Measurements from ENCODE around the gene CCND1.

CCND1 gene

DNA sequence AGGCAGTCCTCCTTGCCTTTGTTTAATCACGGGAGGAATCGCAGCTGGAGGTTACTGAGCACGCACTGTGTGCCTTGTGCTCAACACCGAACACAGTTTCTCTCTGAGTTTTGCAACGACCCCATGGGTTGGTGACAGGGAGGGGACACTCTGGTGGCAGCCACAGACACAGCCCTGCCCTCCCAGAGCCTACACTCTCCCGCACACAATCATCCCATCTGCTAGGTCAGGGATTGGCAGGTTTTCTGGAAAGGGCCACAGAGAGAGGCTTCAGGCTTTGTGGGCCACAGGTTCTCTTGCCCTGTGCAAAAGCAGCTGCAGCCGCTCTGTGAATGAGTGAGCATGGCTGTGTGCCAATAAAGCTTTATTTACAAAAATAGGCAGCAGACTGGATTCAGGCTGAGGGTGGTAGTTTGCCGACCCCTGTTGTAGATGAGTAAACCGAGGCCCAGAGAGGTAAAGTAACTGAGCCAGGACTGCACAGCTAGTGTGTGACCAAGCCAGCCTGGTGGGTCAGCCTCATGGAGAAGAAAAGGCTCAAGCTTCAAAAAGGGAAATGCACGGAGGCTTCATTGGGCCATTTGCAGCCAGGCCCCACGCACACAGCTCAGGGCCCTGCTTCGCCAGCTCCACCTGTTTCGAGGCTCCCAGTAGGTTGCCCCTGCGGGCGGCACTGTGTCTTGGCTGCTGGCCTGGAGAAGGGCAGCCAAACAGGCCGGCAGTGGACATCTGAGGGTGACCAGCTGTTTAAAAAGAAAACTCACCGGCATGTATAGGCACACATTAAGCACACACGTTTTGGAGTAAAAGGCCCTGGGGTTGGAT lies 17.9 kb downstream of the CCND1 start:
- no peak for TF ChIP-seq GATA2 (IDR thresholded peaks at IDR 0.05; ENCODE audit: low read depth, low read length)
- no peak for TF ChIP-seq GATA3 (IDR thresholded peaks at IDR 0.05; ENCODE audit: low read depth, low read length)

DNA sequence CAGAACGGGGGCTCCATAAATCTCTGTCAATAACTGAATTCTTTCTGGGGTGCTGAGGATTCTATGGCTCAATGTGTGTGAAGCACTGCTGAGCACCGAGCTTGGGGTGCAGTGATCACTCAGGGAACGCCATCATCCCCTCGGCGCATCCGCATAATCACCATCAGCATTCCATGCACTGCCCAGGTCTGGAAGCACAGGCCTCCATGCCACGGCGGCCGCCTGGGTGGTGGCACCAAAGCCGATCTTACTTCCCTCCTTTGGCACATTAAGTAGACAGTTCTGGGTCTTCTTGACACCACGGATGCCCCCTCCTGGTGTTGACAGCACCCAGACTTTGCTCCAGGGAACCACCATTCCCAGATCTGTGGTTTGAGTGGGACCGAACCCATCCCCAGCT lies 18.6 kb downstream of the CCND1 start:
- no peak for TF ChIP-seq GATA3 (IDR thresholded peaks at IDR 0.05; ENCODE audit: low read depth, low read length)
- no peak for TF ChIP-seq GATA2 (IDR thresholded peaks at IDR 0.05; ENCODE audit: low read depth, low read length)

- TF ChIP-seq GATA3 (IDR thresholded peaks at IDR 0.05; ENCODE audit: low read depth, low read length) = no peak
- no peak for TF ChIP-seq GATA2 (IDR thresholded peaks at IDR 0.05; ENCODE audit: low read depth, low read length)
These were observed 19.1 kb downstream of the CCND1 start for GRCh38 chr11:69660001-69660500.

DNA sequence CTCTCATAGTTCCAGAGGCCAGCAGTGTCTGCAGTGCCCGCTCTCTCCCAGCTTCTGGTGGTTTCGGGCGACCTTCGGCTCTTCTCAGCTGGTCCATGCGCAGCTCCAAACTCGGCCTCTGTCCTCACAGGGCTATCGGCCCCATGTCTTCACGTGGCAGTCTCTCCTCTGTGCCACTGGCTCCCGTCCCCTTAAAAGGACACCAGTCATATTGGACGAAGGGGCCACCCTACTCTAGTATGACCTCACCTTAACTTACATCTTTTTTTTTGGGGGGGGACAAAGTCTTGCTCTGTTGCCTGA lies 20.4 kb downstream of the CCND1 start:
- no peak for TF ChIP-seq GATA3 (IDR thresholded peaks at IDR 0.05; ENCODE audit: low read depth, low read length)
- no peak for TF ChIP-seq GATA2 (IDR thresholded peaks at IDR 0.05; ENCODE audit: low read depth, low read length)

DNA sequence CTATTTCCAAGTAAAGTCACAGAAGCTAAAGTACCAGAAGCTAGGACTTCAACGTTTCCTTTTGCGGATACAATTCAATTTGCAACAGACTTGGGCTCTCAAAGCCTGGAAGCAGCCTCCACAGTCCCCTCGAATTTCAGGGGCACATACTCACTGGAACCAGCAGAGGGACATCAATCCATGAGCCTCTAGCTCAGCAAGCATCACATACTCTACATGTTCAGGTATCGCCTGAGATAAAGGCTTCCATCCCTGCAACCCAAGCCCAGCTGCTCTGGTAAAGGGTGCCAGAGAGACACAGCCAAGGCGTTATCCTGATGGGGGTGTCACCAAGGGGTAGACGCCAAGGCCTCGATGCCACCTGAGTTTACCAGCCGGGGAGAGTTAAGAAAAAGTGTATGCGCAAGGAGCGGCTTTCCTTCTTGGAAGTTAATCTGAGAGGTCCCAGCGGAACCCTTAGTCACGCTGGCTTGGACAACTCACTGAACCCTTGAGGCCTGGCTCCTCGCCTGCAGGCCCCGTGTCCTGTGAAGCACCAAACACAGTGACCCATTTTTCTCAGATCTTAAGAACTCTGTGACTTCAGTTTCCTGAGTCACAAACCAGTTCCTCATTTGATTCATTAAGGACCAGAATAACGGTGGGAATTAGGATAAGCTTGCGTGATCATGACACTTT lies 21.2 kb downstream of the CCND1 start:
- TF ChIP-seq GATA3 (IDR thresholded peaks at IDR 0.05; ENCODE audit: low read depth, low read length) (no peak), GATA2 (IDR thresholded peaks at IDR 0.05; ENCODE audit: low read depth, low read length) (no peak)

- no peak for TF ChIP-seq GATA2 (IDR thresholded peaks at IDR 0.05; ENCODE audit: low read depth, low read length)
- TF ChIP-seq GATA3 (IDR thresholded peaks at IDR 0.05; ENCODE audit: low read depth, low read length) = no peak
These were observed 21.9 kb downstream of the CCND1 start for GRCh38 chr11:69662806-69663205.

- TF ChIP-seq GATA3 (IDR thresholded peaks at IDR 0.05; ENCODE audit: low read depth, low read length) (no peak), GATA2 (IDR thresholded peaks at IDR 0.05; ENCODE audit: low read depth, low read length) (no peak)
These were observed 22.4 kb downstream of the CCND1 start for GRCh38 chr11:69663326-69663725.

GRCh38 chr11:69664103-69664775 lies 23.3 kb downstream of the CCND1 start:
- TF ChIP-seq GATA3 (IDR thresholded peaks at IDR 0.05; ENCODE audit: low read depth, low read length) (no peak), GATA2 (IDR thresholded peaks at IDR 0.05; ENCODE audit: low read depth, low read length) (no peak)

GRCh38 chr11:69664901-69665300 lies 23.9 kb downstream of the CCND1 start:
- no peak for TF ChIP-seq GATA2 (IDR thresholded peaks at IDR 0.05; ENCODE audit: low read depth, low read length)
- TF ChIP-seq GATA3 (IDR thresholded peaks at IDR 0.05; ENCODE audit: low read depth, low read length) = no peak

DNA sequence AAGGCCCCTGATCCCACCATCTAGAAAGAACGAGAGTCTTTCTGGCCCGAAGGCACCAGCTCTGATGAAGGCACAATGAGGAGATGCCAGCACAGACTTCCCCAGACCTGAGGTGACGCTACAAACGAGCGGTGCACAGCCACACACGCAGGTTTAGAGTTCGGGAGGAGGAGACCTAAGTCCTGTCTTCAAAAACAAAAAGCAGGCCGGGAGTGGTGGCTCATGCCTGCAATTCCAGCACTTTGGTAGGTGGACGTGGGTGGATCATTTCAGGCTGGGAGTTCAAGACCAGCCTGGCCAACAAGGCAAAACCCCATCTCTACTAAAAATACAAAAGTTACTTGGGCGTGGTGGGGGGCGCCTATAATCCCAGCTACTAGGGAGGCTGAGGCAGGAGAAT lies 24.7 kb downstream of the CCND1 start:
- no peak for TF ChIP-seq GATA3 (IDR thresholded peaks at IDR 0.05; ENCODE audit: low read depth, low read length)

GRCh38 chr11:69666261-69666660 lies 25.3 kb downstream of the CCND1 start:
- TF ChIP-seq GATA3 (IDR thresholded peaks at IDR 0.05; ENCODE audit: low read depth, low read length) = no peak
- no peak for TF ChIP-seq GATA2 (IDR thresholded peaks at IDR 0.05; ENCODE audit: low read depth, low read length)

DNA sequence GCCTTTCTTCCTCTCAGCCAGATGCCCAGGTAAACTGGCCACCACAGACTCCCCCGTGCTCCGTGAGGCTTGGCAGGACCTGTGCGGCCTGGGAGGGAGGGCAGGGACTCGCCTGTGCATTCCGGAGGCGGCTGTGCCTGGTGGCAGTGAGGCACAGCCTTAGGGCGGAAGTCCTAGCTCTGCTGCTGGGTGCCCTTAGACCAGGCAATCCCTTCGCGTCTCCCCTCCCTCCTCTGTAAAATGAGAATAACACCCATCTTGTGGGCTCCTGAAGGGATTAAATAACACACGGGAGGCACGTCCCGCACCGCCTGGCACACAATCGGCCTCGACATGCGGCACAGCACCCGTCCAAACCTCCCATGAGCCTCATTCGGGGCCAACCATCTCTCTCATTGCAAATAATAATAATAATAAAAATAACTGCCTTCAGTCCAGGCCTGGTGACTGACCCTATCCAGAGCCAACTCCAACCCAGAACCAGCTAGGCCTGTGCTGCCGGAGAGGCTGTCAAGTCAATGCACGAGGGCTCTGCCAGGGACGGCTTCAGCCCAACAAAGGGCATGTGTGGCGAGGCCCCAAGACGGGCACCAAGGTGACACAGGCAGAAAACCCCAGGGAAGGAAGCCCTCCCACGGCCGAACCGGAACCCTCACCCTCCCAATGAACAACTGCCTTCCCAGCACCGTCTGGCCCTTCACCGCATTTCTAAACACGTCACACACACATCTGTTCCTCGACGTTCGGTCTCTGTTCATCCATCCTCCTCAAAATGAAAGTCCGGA lies 26.0 kb downstream of the CCND1 start:
- no peak for TF ChIP-seq GATA3 (IDR thresholded peaks at IDR 0.05; ENCODE audit: low read depth, low read length)

GRCh38 chr11:69667619-69668604 lies 27.0 kb downstream of the CCND1 start:
- TF ChIP-seq GATA2 (IDR thresholded peaks at IDR 0.05; ENCODE audit: low read depth, low read length) = no peak
- TF ChIP-seq GATA3 (IDR thresholded peaks at IDR 0.05; ENCODE audit: low read depth, low read length) = no peak

All from SH-SY5Y (cell line).